ENCODE measurements around the gene MOGAT3. TPM values are rescaled to one million over a fixed set of nuclear protein-coding genes. Genes with fewer than 3 reads are reported as not detected.
A peak's percentile ranks its signal among the peaks of the same experiment; 100 is the strongest.
"Not testable (repeated sequence)": the region's sequence is repeated elsewhere in the genome, so short reads cannot be mapped to it uniquely, and the experiment has no call there.

MOGAT3 gene
- polyA plus RNA-seq, 1 donor from 2014 or later = not detected

- Mint-ChIP-seq H3K4me1 (peaks cover 12 to 19% (median 16%) of the 10 kb centered on the region in 3 donors), H3K36me3 (peaks cover 4% of the 10 kb centered on the region), H3K27me3 (peaks cover 2% of the 10 kb centered on the region), H3K9me3 (no peaks in the 10 kb centered on the region), H3K4me3 (peak overlapping the region; percentile 92 to 97 (median 94)), H3K27ac (peak overlapping the region; percentile 84 to 95 (median 95))
Measured at GRCh38 chr7:101218236-101219125, 17.6 kb upstream of the MOGAT3 start.

- peaks cover 4% of the 10 kb centered on the region for H3K36me3 Mint-ChIP-seq
- peak within 1 kb of the TSS; percentile 84 to 95 (median 95) for H3K27ac Mint-ChIP-seq
- H3K4me3 Mint-ChIP-seq = peak within 1 kb of the TSS; percentile 92 to 97 (median 94)
- H3K9me3 Mint-ChIP-seq = no peaks in the 10 kb centered on the region
- H3K4me1 Mint-ChIP-seq = peaks cover 12 to 19% (median 16%) of the 10 kb centered on the region in 3 donors
- H3K27me3 Mint-ChIP-seq = peaks cover 2% of the 10 kb centered on the region
Measured at GRCh38 chr7:101217388-101218235, 16.8 kb upstream of the MOGAT3 start, which contains the start of the genes PLOD3 and ZNHIT1. PLOD3 (minus strand) TSS chr7:101217581; CDS start chr7:101217274, 307 bp downstream. ZNHIT1 (plus strand) TSS chr7:101218165; CDS start chr7:101218196, 31 bp downstream.

GRCh38 chr7:101216860-101217387 lies 16.1 kb upstream of the MOGAT3 start:
- peaks cover 12 to 19% (median 16%) of the 10 kb centered on the region in 3 donors for H3K4me1 Mint-ChIP-seq
- H3K27ac Mint-ChIP-seq = peak overlapping the region; percentile 67 to 95 (median 84)
- peak overlapping the region; percentile 92 to 97 (median 94) for H3K4me3 Mint-ChIP-seq
- peaks cover 2% of the 10 kb centered on the region for H3K36me3 Mint-ChIP-seq
- H3K9me3 Mint-ChIP-seq = no peaks in the 10 kb centered on the region
- peaks cover 2% of the 10 kb centered on the region for H3K27me3 Mint-ChIP-seq

- Mint-ChIP-seq H3K27ac (peak overlapping the region in 2 of 3 donors; percentile 67 to 84), H3K4me3 (peak overlapping the region; percentile 92 to 97 (median 94)), H3K27me3 (peaks cover 2% of the 10 kb centered on the region), H3K36me3 (peaks cover 2% of the 10 kb centered on the region), H3K4me1 (peaks cover 12 to 17% (median 16%) of the 10 kb centered on the region in 3 donors), H3K9me3 (no peaks in the 10 kb centered on the region)
Measured at GRCh38 chr7:101216001-101216859, 15.4 kb upstream of the MOGAT3 start.

GRCh38 chr7:101212014-101212413 lies 11.2 kb upstream of the MOGAT3 start:
- Mint-ChIP-seq H3K27ac (no peak overlapping the region), H3K4me3 (no peak overlapping the region), H3K4me1 (peaks cover 0 to 3% (median 3%) of the 10 kb centered on the region in 3 donors), H3K27me3 (no peaks in the 10 kb centered on the region), H3K9me3 (no peaks in the 10 kb centered on the region), H3K36me3 (peaks cover 5% of the 10 kb centered on the region)

- Mint-ChIP-seq H3K9me3 (no peaks in the 10 kb centered on the region), H3K27ac (no peak overlapping the region), H3K4me3 (no peak overlapping the region), H3K27me3 (no peaks in the 10 kb centered on the region), H3K36me3 (peaks cover 5% of the 10 kb centered on the region), H3K4me1 (peaks cover 0 to under 1% (median under 1%) of the 10 kb centered on the region in 3 donors)
Measured at GRCh38 chr7:101211501-101211900, 10.7 kb upstream of the MOGAT3 start.

GRCh38 chr7:101210143-101210542 lies 9.3 kb upstream of the MOGAT3 start:
- Mint-ChIP-seq H3K36me3 (peaks cover 5% of the 10 kb centered on the region), H3K9me3 (no peaks in the 10 kb centered on the region), H3K27ac (no peak overlapping the region), H3K27me3 (no peaks in the 10 kb centered on the region), H3K4me1 (peaks cover 0 to 1% (median 0%) of the 10 kb centered on the region in 3 donors), H3K4me3 (no peak overlapping the region)

- no peak overlapping the region for H3K4me3 Mint-ChIP-seq
- peaks cover 3% of the 10 kb centered on the region for H3K36me3 Mint-ChIP-seq
- no peaks in the 10 kb centered on the region for H3K9me3 Mint-ChIP-seq
- peaks cover 4 to 7% (median 5%) of the 10 kb centered on the region in 3 donors for H3K4me1 Mint-ChIP-seq
- H3K27ac Mint-ChIP-seq = no peak overlapping the region
- peaks cover under 1% of the 10 kb centered on the region for H3K27me3 Mint-ChIP-seq
Measured at GRCh38 chr7:101208794-101209193, 8.0 kb upstream of the MOGAT3 start.

- no peak overlapping the region for H3K4me3 Mint-ChIP-seq
- H3K27ac Mint-ChIP-seq = peak overlapping the region in 1 of 3 donors; percentile 36
- peaks cover 9 to 12% (median 9%) of the 10 kb centered on the region in 3 donors for H3K4me1 Mint-ChIP-seq
- H3K36me3 Mint-ChIP-seq = peaks cover 3% of the 10 kb centered on the region
- peaks cover 7% of the 10 kb centered on the region for H3K27me3 Mint-ChIP-seq
- H3K9me3 Mint-ChIP-seq = no peaks in the 10 kb centered on the region
Measured at GRCh38 chr7:101207459-101207858, 6.6 kb upstream of the MOGAT3 start.

GRCh38 chr7:101206665-101207042 lies 5.8 kb upstream of the MOGAT3 start:
- no peak overlapping the region for H3K27ac Mint-ChIP-seq
- H3K9me3 Mint-ChIP-seq = no peaks in the 10 kb centered on the region
- H3K4me3 Mint-ChIP-seq = no peak overlapping the region
- H3K4me1 Mint-ChIP-seq = peaks cover 9 to 12% (median 9%) of the 10 kb centered on the region in 3 donors
- H3K36me3 Mint-ChIP-seq = peaks cover 3% of the 10 kb centered on the region
- H3K27me3 Mint-ChIP-seq = peaks cover 9% of the 10 kb centered on the region

GRCh38 chr7:101205901-101206664 lies 5.2 kb upstream of the MOGAT3 start:
- Mint-ChIP-seq H3K9me3 (no peaks in the 10 kb centered on the region), H3K4me3 (no peak overlapping the region), H3K27me3 (peaks cover 12% of the 10 kb centered on the region), H3K27ac (no peak overlapping the region), H3K4me1 (peaks cover 9 to 13% (median 9%) of the 10 kb centered on the region in 3 donors), H3K36me3 (peaks cover 3% of the 10 kb centered on the region)

GRCh38 chr7:101203740-101204738 lies 3.2 kb upstream of the MOGAT3 start:
- peak overlapping the region in 2 of 4 donors; percentile 7 to 32 for H3K4me3 Mint-ChIP-seq
- H3K27ac Mint-ChIP-seq, H3K9me3 Mint-ChIP-seq: not testable (repeated sequence)

More at GRCh38 chr7:101203740-101204738, 3.2 kb upstream of the MOGAT3 start:
- not testable (repeated sequence) for H3K36me3 Mint-ChIP-seq
- Mint-ChIP-seq H3K4me1 (peaks cover 9 to 13% (median 10%) of the 10 kb centered on the region in 3 donors), H3K27me3 (peaks cover 24% of the 10 kb centered on the region)

Measured in IgD-negative memory B cell (primary cell).